Stimulated activated CD8-positive, alpha-beta memory T cell treated with anti-CD3 and anti-CD28 coated beads, Interleukin-2, amount 100 ng/mL, for 48 hours (primary cell): ENCODE measurements around the gene CSNK2A1.
"Not testable (repeated sequence)": the region's sequence is repeated elsewhere in the genome, so short reads cannot be mapped to it uniquely, and the experiment has no call there.

Experiments
- DNase-seq, 2 donors: peaks; one replicate each; pipeline ENCODE4 v3.0.0-alpha.2; 2020; ENCODE audit warnings: low read depth in 2 of 2

CSNK2A1 gene

DNA sequence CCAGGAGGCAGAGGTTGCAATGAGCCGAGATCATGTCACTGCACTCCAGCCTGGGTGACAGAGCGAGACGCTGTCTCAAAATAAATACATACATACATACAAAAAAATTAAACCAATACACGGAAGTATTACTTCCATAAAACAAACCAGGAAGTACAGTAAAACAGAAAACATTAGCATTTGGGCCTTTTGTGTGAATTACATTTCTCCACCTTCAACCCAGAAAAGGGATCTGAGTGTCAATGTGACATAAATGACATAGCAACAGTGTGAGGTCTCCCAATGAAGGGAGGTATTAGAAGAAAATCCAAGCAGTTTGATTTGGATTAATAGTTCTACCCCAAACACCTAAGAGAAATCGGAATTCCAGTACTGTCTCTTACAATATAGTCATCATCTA, 10.1 kb downstream of the CSNK2A1 start:
- no peak for DNase-seq

DNA sequence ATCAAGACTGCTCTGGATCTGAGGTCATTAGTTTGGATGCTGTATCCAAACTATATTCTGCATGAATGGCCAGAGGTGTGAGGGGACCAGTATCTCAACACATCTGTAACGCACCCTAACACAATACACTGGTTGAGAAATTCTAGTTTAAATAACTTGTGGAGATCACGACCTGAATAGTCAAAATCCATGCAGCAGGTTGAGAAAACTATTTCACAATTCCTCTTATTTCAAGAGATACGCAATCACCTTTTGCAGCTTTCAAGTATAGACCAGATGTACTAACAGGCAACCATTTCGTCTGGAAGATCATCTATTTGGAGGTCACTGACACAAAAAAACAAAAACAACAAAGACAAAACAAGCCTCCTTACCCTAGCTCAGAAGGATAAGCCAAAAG, 11.1 kb downstream of the CSNK2A1 start:
- no peak for DNase-seq

DNA sequence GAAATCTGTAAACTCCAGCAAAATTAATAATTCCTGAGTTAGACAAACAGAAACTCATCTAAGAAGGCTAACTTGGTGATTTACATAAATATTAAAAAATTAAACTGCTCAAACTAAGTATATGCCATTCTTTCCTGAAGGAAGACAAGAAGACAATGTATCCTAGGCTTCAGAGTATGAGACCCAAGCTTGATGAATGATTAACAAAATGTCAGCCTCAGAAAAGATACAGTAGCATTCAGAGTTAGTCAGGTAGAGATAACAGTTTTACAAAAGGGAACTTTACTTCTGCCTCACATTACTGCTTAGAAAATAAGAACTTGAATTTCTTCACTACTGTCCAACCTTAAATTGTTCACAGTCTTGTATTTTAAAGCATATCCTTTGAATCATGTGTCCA, 12.0 kb downstream of the CSNK2A1 start:
- no peak for DNase-seq

DNA sequence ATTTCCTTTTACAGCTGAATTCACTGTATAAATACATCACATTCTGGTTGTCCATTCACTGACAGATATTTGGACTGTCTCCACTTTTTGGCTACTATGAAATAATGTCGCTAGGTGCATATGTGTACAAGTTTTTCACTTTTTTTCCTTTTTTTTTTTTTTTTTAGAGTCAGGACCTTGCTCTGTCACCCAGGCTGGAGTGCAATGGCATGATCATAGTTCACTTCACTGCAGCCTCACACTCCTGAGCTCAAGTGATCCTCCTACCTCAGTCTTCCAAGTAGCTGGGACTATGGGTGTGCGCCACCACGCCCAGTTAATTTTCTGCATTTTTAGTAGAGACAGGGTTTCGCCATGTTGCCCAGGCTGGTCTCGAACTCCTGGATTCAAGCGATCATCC, 13.3 kb downstream of the CSNK2A1 start:
- DNase-seq, result no peak

DNA sequence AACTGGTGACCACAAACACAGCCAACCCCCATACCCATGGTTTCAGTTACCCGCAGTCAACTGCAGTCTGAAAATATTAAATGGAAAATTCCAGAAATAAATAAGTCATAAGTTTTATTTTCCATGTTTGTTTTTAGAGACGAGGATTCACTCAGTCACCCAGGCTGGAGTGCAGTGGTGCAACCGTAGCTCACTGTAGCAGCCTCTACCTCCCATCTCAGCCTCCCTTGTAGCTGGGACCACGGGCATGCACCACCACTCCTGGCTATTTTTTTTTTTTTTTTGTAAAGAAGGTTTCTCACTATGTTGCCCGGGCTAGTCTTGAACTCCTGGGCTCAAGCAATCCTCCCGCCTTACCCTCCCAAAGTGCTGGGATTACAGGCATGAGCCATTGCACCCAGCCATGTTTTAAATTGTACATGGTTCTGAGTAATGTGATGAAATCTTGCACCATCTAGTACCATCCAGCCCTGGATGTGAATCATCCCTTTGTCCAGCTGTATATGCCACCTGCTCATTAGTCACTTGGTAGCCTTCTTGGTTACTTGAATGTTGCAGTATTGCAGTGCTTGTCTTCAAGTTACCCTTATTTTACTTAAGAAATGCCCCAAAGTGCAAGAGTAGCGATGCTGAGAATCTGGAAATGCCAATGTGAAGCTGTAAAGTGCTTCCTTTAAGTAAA, 14.5 kb downstream of the CSNK2A1 start:
- no peak for DNase-seq

DNA sequence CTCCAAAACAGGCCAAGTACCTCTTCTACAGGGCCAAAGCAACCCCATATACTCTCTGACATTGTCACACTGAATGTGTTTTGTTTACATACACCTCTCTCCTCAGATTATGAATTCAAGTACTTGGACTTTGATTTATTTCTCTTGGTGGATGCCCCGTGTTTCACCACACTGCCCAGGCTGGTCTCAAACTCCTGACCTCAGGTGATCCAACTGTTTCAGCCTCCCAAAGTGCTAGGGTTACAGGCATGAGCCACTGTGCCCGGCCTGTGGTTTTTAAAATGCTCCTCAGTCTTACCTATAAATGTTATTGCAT, 16.1 kb downstream of the CSNK2A1 start:
- DNase-seq, result no peak

DNA sequence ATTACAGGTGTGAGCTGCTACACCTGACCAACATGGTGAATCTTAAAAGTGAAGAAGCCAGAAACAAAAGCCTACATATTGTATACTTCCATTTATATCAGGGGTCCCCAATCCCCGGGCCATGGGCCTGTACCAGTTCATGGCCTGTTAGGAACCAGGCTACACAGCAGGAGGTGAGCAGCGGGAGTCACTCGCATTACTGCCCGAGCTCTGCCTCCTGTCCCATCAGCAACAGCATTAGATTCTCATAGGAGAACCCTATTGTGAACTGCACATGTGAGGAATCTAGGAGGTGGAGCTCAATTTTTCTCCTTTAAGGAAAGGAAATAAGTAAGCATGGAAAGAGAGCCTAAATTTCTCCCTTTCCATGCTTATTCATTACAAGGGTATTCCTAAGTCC, 21.7 kb downstream of the CSNK2A1 start:
- DNase-seq, result no peak

DNA sequence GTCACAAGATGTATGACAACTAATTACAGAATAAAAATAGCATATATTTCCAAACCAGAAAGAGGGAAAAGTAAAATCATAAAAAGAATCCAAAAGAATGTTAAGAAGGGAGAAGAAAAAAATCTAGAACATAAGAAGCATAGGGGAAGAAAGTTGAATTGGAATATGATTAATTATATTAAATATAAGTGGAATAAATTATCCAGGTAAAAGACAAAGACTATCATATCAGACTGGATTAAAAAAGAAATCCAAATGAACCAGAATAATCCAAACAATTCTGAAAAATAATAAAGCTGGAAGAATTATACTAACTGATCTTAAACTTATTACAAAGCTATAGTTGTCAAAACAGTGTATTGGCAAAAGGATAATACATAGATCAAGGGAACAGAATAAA, 23.6 kb downstream of the CSNK2A1 start:
- no peak for DNase-seq

DNA sequence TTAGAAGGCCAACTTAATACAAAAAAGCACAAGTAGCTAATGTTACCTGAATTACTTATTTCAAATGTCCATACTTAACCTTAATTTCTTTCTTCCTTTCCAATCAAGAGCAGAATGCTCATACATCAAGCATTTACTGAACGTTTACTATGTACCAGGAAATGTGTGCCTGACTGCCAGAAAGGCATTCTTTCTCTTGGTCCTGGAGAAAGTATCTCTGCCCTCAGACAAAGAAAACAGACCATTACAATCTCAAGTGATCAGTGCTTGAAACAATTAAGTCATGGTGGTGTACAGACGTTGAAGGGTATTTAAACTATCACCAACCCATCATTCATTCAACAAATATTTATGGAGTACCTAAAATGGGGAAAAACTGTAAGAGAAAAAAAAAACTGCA, 26.4 kb downstream of the CSNK2A1 start:
- DNase-seq, result no peak

DNA sequence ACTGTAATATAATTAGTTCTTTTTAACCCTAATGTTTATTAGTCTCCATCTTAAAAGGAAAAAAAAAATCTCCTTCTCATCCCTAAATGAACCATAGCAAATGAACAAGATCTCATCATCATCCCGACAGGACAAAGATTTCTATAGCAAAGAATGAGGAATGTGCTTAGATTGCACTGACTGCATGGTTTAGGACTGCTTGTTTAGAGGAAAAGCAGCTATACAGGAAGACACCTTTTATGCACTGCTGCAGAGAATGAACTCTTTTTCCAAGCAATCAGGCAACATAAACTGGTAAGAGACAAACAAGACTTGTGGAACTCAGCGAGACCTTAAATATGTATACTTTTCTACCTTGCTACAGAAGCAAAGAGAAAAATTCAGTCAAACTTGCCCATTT, 26.8 kb downstream of the CSNK2A1 start:
- DNase-seq, result no peak

DNA sequence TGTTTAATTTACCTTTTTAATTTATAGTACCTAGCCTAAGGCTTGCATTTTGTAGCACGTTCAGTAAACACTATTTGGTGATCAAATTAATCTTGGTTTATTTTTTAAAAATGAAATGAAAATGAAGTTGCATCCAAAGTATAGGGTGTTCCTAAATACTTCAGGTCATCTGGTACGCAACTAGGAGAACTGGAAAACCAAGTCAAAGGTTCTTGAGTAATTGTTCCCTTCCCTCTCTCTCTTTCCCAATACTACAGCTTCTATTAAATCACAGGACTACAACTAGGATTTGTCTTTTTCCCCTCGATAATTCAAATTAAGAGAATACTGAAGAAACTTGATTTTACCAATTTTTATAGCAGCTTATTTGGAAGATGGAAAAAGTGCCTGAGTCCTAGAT, 27.9 kb downstream of the CSNK2A1 start:
- no peak for DNase-seq

DNA sequence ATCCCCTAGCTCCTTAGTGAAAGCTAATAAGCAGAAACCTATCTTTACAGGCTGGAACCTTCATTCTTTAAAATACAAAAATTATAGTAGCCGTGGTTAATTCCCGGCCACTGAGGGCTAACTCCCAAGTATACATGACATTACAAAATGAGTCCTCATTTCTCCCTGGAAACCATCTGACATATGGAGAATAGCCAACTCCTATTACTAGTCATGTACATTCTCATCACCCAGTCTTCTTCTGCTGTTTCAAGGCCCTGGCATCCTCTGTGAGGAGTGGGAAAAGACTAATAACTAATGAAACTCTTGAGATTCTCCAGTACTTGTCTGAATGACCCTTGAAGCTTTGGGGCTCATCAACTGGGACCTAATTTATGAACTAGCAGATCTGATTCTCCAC, 30.2 kb downstream of the CSNK2A1 start:
- DNase-seq, result no peak

DNA sequence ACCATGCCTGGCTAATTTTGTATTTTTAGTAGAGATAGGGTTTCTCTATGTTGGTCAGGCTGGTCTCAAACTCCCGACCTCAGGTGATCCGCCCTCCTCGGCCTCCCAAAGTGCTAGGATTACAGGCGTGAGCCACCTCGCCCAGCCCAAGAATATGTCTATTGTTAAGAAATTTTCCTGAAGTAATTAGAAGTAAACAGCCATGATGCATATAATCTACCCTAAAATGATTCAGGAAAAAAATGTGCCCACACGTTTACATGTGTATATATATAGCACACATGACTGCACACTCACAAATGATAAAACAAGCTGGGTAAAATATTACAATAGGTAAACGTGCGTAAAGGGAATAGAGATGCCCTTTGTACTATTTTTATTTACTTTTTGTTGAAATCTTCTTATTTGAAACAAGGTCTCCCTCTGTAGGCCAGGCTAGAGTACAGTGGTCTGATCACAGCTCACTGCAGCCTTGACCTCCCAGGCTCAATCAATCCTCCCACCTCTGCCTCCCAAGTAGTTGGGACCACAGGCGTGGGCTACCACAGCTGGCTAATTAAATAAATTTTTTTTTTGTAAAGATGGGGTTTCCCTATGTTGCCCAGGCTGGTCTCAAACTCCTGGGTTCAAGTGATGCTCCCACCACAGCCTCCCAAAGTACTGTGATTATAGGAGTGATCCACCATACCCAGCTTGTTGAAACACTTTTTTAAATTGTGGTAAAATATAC, 33.1 kb downstream of the CSNK2A1 start:
- not testable (repeated sequence) for DNase-seq

DNA sequence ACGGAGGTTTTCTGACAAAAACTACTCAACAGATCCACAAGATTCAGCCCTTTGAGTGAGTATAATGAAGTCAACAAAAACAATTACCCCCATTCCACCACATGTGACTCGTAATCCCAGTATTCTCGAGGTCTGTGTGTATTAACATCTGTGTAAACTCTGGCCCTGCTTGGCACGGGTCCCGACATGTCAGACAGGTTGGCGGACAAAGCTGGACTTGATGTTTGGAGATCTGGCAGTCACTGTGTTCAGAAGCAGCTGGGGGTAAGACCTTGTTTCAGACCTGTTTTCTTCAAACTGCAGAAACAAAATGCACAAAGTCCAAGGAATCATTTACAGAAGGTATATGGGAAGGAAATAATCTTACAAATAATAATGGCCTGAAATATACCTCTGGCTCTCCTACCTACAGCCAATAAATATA, 35.2 kb downstream of the CSNK2A1 start:
- not testable (repeated sequence) for DNase-seq

DNA sequence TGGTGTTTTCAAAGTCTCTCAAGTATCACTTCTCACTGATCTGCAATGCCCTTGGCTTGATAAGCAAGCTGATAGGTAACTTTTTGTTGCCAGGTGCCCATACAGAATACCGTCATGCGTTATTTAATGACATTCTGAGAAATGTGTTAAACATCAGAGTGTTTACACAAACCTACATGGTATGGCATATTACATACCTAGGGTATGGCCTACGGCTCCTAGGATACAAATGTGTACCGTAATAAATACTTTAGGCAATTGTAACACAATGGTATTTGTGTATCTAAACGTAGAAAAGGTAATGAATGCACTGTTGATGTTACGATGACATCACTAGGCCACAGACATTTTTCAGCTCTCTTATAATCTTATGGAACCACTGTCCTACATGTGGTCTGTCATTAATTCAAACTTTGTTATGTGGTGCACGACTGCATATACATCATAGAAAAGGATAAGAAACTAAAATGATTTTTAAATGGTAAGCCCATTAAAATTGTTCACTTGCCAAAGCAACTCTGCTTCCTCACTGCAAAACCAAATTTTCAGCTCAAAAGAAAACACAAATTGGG, 35.7 kb downstream of the CSNK2A1 start:
- DNase-seq, result no peak

DNA sequence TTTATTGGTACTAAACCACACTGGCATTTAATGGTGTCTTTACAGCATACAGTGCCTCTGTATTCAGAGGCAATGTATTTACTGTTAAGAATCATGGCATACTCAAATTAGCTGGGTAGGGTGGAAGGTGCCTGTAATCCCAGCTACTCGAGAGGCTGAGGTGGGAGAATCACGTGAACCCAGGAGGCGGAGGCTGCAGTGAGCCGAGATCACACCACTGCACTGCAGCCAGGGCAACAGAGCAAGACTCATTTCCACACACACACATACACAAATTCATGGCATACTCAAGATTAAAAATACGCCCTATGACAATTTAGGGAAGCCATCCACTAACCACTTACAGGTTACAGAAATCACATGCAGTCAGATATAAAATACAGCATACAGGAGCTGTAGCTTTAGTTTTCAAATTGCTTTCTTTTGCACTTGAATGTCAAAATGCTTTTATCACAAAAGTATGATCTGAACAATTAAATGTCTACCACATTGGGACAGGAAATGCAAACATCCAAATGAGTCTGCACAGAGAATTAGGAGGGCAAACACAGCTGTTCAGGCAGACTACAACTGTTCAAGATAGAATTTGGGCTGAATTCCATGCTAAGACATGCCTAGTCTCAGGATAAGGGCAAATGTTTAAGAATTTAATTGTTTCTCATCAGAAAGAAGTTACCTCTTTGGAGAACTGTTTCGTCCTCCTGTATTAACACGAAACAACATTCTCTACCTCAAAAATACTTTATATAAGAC, 36.4 kb downstream of the CSNK2A1 start:
- no peak for DNase-seq

DNA sequence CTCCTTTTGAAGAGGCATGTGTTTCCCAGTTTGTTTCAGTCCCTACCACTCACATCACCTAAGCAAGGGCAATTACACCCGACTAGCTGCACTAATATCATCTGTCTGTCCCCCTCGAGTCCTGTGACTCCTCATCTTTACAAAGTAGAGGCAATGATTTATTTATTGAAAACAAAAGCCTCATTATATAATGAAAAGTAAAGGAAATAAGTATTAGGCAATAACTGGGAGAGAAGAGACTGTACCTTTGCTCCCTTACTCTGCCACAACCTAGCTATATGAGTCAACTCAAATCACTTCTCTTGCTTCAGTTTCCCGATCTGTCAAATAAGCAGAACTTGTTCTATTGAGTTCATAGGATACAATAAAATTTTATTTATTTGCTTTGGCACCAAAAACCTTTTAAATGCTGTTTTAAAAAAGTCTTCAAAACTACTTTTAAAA, 38.9 kb downstream of the CSNK2A1 start:
- DNase-seq, result no peak

DNA sequence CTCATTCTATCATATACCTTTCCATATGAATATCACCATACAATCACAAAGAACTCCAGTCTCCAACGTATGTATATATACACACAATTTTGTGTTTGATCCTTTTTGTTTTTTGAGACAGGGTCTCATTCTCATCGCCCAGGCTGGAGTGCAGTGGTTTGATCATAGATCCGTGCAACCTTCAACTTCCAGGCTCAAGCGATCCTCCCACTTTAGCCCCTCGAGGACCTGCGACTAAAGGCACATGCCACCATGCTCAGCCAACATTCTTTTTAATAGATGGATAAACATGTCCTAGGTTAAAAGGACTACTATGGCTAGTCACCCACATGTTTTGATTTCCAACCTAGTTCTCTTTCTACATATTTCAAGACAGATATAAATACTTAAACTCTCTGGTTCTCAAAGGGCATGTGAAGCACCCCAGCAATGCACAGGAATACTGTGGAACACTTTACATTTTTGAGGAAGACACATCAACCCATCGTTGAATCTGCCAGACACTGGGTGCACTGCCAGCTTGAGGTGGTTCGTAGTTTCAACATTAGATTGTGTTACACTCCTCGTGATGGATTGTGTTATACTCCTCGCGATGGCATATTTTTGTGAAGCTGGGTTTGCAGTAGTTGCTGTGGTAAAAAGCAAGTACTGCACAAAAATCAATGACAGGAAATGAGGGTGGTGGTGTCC, 40.4 kb downstream of the CSNK2A1 start:
- no peak for DNase-seq

DNA sequence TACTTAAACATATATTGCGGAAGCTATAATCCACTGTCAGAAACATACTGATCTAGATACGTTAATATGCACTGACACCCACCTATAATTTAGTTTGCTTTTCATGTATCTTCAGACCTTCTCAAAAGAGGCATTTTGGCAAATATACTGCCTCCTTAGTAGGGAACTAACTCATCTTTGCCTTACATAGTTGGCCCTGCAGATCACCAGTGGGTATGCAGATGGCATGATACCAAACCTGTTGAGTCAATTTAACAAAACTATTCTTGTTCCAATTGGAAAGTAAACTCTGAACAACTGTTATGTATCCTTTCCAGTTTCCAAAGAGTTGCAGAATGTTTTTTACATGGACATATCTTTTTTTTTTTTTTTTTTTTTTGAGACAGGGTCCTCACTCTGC, 45.6 kb downstream of the CSNK2A1 start:
- no peak for DNase-seq

DNA sequence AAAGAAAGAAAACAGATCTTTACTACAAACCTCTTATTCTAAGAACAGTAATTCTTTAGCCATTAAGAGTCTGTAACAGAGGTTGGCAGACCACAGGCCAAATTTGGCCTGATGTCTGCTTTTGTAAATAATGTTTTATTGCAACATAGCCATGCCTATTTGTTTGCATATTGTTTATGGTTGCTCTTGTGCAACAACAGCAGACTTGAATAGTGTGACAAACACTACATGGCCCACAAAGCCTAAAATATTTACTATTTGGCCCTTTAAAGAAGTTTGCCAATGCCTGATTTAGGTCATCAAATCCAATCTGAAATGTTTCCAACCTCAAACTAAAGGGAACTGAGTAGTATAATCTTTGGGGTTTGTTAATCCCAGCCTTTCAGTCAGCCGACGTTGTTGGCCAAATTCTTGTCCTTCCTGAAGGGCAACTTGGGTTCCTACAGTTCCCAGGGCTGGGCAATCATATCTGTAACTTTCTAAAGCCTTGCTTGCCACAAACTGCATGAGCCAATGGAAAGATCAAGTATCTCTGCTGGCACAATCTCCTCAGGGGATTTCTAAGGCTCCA, 47.4 kb downstream of the CSNK2A1 start:
- no peak for DNase-seq

DNA sequence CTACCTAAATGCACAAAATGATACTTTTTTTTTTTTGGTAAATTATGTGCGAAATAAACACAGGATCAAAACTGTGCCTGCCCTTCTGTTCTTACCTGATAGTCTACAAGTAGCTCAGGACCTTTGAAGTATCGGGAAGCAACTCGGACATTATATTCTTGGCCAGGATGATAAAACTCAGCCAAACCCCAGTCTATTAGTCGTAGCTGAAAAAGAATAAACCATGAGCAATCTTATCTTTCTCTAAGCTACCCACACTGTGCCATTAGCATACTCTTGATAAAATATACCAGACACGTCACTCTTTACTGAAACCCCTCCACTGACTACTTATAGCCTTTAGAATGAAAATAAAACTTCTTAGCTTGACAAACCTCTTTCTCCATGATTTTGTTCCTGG, 51.4 kb downstream of the CSNK2A1 start:
- no peak for DNase-seq

DNA sequence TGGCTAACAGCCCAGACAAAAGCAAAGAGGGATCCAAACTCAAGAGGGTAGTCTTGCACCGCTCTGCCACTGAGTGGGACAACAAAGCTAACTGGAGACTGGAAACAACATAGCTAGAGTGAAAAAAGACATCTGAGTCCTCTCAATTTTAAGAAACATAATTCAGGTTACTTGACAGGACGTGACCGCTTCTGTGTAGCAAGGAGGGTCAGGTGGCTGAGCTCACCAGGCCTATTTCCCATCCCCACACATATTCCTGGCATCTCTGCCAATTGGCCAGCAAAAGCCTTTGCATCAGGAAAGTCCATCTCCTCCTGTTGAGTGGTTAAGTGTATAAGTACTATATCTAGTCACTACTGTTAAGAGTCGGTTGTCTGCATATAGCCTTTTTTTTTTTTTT, 55.9 kb downstream of the CSNK2A1 start:
- no peak for DNase-seq
